Kidney epithelial cell (primary cell): ENCODE measurements around the gene ZNF276. TPM values are rescaled to one million over a fixed set of nuclear protein-coding genes. Genes with fewer than 3 reads are reported as not detected.

Source experiments
- DNase-seq: peaks from one replicate; pipeline ENCODE4 v3.0.0-alpha.2; 2010; ENCODE audit warnings: low read depth
- H3K27me3 ChIP-seq: 2 replicates; pipeline ENCODE4 v1.6.0; 2011; ENCODE audit warnings: low read length; ENCODE audit not compliant: control insufficient read depth, insufficient read depth
- H3K36me3 ChIP-seq: 2 replicates; pipeline ENCODE4 v1.5.1; 2011; ENCODE audit warnings: low read length; ENCODE audit not compliant: control insufficient read depth, insufficient read depth
- H3K4me3 ChIP-seq: 2 replicates; pipeline ENCODE4 v1.5.1; 2011; ENCODE audit warnings: low read depth, mild to moderate bottlenecking, control low read depth, low read length
- total RNA-seq: library from RNA; depleted of rRNA; stranded (reverse); fragments of >200 nt; gene quantifications from 2 replicates; pipeline ENCODE4 v1.2.3, GENCODE V29; 2015
- TF ChIP-seq, protein P1 (sequence below): IDR thresholded peaks from 2 replicates; pipeline ENCODE4 v1.5.1; 2011; ENCODE audit warnings: mild to moderate bottlenecking, moderate library complexity, low read length, control low read depth, inconsistent platforms; ENCODE audit not compliant: insufficient read depth, poor library complexity, severe bottlenecking

Gene ZNF276
- total RNA-seq, 1 donor from 2014 or later = 21.7 TPM

- Histone ChIP-seq H3K27me3 (no peaks in the 10 kb centered on the region), H3K36me3 (no peaks in the 10 kb centered on the region), H3K4me3 (no peak overlapping the region)
- TF ChIP-seq, protein P1, sequence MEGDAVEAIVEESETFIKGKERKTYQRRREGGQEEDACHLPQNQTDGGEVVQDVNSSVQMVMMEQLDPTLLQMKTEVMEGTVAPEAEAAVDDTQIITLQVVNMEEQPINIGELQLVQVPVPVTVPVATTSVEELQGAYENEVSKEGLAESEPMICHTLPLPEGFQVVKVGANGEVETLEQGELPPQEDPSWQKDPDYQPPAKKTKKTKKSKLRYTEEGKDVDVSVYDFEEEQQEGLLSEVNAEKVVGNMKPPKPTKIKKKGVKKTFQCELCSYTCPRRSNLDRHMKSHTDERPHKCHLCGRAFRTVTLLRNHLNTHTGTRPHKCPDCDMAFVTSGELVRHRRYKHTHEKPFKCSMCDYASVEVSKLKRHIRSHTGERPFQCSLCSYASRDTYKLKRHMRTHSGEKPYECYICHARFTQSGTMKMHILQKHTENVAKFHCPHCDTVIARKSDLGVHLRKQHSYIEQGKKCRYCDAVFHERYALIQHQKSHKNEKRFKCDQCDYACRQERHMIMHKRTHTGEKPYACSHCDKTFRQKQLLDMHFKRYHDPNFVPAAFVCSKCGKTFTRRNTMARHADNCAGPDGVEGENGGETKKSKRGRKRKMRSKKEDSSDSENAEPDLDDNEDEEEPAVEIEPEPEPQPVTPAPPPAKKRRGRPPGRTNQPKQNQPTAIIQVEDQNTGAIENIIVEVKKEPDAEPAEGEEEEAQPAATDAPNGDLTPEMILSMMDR = no peak
- DNase-seq = no peak
These were observed 14.6 kb upstream of the ZNF276 start for GRCh38 chr16:89706518-89707260.

DNA sequence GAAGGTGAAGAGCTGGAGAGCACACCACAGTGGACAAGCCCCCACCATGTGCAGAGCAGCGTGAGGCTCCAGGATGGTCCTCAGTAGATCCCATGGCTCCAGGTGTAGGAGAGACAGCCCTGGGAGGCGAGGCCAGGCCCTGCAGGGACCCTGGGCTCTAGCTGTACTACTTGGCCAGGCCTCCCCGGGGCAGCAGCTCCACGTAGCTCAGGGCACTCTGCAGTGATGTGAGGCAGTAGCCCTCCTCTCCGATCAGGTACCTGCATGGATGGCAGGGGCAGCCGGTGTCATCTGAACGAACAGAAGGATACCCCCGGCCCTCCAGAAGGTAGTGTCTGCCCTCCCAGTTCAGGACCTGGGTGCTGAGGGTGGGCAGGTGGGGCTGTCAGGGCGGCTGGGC, 13.6 kb upstream of the ZNF276 start:
- Histone ChIP-seq H3K27me3 (no peaks in the 10 kb centered on the region), H3K4me3 (no peak overlapping the region), H3K36me3 (no peaks in the 10 kb centered on the region)
- TF ChIP-seq, protein P1 = no peak
- no peak for DNase-seq

GRCh38 chr16:89708481-89708931, 12.8 kb upstream of the ZNF276 start:
- DNase-seq = no peak
- no peaks in the 10 kb centered on the region for H3K36me3 ChIP-seq
- H3K4me3 ChIP-seq = no peak overlapping the region
- TF ChIP-seq, protein P1 = no peak
- no peaks in the 10 kb centered on the region for H3K27me3 ChIP-seq

DNA sequence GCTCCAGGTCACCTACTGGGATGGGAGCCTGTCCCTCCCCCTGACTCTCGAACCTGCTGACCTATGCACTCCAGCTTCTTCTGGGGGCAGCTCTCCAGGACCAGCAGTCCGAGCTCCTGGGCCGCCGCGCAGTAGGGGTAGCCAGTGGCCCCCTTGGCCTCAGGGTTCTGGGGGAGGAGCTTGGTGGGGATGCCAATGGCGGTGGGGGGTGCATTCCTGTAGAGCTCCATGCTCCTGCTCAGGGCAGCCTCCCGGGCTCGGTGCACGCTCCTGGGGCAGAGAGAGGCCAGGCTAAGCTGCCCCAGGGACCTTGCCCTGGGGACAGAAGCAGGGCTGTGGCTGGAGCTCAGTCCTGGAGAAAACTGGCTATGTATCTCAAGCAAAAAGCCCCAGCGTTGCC, 12.2 kb upstream of the ZNF276 start:
- no peak for DNase-seq
- Histone ChIP-seq H3K4me3 (no peak overlapping the region), H3K36me3 (no peaks in the 10 kb centered on the region), H3K27me3 (no peaks in the 10 kb centered on the region)
- TF ChIP-seq, protein P1 = no peak

DNA sequence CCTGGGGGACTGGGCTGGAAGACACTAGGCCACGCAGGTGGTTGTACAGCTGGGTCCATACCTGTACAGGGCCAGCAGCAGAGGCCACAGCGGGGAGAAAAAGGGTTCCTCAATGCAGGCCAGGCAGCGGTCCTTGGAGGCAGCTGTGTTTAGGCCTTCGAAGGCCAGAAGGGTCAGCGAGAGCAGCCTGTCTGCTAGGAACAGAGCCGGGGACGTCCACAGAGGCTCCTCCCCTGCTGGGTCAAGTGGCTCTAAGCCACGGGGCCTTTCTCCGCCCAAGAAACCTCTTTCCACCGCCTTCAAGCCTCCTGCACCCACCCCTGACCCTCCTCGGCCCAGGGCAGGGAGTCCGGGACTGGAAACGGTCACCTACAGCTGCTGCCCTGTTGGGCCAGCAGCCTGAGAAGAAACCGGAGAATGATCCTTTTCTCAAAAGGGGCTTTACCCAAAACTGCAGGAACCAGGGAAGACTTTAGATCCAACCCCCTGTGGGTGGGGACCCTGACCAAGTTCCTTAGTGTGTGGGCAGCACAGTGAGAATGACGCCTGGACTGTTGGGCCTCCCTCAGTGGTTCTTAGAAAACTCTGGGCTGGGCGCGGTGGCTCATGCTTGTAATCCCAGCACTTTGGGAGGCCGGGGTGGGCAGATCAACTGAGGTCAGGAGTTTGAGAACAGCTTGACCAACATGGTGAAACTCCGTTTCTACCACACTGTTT, 11.5 kb upstream of the ZNF276 start:
- TF ChIP-seq, protein P1 = no peak
- Histone ChIP-seq H3K27me3 (no peaks in the 10 kb centered on the region), H3K4me3 (no peak overlapping the region), H3K36me3 (no peaks in the 10 kb centered on the region)
- no peak for DNase-seq
